HG03135 (cell line): ENCODE measurements around the gene PTMA.
"Not testable (repeated sequence)": the region's sequence is repeated elsewhere in the genome, so short reads cannot be mapped to it uniquely, and the experiment has no call there.

Experiments
- ATAC-seq: cut with Tn5 transposase; IDR thresholded peaks from one replicate; pipeline ENCODE4 v1.9.1; 2021; ENCODE audit warnings: mild to moderate bottlenecking, moderate library complexity; ENCODE audit not compliant: unreplicated experiment

PTMA gene, protein sequence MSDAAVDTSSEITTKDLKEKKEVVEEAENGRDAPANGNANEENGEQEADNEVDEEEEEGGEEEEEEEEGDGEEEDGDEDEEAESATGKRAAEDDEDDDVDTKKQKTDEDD

DNA sequence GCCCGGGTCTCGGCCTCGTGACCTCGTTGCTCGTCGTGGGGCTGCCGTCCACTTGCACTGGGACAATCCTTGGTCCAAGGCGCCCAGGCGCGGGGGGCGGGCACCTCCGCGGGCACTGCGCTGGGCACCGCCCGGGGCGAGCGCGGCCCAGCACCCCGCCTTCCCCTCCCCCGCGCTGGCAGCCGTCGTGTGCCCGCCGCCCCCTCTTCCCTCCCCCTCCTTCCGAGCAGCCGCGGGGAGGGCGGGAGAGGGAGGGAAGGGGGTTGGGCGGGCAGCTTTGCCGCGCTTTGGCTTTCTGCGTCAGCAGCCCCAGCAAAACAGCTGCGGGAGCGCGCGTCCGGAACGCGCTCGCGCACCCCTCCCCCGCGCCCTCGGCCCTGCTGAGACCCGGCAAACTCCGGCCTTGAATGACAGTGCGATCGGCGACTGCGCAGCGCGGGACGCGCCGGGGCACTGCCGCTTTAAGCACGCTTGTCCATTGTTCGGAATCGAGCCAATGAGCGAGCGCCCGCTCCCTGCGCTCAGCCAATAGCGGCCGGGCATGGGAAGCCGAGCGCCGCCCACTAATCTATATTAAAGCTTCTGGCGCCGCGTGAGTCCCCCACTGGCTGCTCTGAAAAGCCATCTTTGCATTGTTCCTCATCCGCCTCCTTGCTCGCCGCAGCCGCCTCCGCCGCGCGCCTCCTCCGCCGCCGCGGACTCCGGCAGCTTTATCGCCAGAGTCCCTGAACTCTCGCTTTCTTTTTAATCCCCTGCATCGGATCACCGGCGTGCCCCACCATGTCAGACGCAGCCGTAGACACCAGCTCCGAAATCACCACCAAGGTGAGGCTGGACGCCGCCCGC, at the start of gene PTMA:
PTMA (plus strand) TSS at position 599 of the 846 bp plus-strand sequence; CDS start at position 781, 182 bp downstream.
- ATAC-seq = peak; percentile 54

DNA sequence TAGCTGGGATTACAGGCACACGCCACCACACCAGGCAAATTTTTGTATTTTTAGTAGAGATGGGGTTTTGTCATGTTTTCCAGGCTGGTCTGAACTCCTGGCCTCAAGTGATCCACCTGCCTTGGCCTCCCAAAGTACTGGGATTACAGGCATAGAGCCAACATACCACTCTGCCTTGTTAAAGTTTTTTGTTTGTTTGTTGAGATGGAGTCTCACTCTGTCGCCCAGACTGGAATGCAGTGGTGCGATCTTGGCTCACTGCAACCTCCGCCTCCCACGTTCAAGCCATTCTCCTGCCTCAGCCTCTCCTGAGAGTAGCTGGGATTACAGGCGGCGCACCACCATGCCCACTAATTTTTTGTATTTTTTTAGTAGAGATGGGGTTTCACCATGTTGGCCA, 48.3 kb upstream of the PTMA start:
- not testable (repeated sequence) for ATAC-seq

DNA sequence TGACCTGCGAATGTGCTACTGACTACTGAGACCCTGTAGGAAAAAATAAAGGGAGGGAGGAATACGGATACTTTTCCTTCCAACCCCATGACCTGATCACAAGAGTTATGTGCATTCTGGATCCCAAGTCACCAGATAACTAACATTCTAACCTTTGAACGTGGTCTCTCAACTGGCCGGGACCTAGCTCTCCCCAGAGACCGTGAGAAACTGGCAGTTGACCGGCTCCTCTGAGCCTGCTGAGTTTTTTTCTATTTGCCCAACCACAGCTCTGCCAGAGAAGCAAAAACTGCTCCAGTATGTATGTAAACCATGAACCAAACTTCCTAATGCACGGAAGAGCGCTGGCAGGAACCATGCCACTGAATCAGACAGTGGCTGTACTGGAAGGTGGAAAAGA, 47.5 kb upstream of the PTMA start:
- ATAC-seq = no peak

DNA sequence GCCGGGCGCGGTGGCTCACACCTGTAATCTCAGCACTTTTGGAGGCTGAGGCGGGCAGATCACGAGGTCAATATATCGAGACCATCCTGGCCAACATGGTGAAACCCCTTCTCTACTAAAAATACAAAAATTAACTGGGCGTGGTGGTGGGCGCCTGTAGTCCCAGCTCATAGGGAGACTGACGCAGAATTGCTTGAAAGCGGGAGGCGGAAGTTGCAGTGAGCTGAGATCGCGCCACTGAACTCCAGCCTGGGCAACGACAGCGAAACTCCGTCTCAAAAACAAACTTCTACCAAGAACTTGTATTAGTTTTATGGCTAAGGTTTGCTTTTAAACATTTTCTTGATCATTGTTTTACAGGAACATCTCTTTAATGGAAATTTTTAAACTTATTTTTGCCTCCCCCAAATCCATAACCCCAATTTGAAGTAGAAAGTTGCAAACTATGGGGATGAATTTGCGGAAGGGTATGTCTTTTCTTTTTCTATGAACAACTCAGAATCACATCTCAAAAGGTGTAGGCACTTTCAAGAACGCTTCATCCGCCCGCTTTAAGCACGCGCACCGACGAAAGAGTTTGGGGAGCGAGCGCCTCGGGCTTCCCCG, 46.8 kb upstream of the PTMA start:
- ATAC-seq = no peak

DNA sequence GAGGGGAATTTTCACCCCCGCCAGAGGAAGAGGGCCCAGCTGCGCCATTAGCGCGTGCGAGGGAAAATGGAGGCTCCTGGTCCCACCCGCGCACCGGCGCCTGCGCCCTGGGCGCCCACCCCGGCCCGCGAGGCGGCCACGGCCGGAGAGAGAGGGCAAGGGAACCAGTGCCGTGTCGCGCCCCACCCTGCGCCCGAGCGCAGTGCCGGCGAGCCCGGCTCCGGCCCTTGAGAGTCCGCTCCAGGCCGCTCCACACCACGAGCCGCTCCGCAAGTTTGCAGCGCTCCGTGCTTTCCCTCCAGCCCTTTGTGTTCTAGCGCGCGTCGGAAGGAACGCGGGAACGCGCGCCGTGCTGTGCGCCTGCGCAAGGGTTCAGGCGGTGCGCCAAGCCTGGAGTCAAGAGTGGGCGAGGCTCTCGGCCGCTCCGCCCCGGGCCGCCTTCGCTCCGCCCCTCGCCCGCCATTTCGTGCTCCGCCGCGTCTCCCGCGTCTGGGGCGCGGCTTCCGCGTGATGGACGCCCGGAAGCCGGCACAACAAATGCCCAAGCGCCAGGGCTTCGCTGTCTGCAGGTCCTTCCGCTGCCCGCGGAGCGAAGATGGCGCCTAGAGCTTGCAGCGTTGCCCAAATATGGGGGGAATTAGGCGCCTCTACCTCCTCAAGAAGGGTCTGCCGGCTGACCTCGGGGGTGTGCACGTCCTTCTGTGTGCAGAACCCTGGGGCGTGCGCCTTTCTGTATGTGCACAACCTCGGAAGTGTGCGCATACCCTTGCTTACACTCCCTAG, 46.1 kb upstream of the PTMA start:
- peak; percentile 68 for ATAC-seq

DNA sequence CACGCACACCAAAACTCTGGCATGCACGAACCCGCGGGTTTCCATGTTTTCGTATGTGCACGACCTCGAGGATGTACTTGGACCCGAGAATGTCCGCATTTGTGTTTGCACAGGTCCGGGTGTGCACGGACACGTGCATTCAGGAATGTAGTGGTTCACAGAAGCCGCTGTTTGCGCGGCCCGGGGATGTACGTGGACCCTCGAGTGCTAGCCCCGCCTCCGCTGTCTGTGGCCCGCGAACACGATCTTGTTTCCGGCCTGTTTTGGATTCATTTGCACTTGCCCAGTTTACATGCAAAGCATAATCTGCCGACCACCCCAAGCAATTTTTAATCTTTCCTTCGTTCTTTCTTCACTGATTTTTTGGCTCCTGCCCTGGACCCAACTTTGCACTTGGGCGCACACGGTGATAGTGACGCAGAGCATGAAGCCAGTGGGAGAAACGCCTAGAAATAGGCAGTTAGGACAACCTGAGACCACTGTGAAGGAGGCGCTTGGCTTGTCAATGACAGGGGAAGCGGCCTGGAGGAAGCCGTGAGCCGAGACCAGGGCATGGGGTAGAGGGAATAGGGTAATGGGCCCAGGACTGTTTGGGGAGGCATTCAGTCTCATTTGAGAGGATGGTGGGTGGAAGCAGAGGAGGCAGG, 45.4 kb upstream of the PTMA start:
- ATAC-seq = no peak

DNA sequence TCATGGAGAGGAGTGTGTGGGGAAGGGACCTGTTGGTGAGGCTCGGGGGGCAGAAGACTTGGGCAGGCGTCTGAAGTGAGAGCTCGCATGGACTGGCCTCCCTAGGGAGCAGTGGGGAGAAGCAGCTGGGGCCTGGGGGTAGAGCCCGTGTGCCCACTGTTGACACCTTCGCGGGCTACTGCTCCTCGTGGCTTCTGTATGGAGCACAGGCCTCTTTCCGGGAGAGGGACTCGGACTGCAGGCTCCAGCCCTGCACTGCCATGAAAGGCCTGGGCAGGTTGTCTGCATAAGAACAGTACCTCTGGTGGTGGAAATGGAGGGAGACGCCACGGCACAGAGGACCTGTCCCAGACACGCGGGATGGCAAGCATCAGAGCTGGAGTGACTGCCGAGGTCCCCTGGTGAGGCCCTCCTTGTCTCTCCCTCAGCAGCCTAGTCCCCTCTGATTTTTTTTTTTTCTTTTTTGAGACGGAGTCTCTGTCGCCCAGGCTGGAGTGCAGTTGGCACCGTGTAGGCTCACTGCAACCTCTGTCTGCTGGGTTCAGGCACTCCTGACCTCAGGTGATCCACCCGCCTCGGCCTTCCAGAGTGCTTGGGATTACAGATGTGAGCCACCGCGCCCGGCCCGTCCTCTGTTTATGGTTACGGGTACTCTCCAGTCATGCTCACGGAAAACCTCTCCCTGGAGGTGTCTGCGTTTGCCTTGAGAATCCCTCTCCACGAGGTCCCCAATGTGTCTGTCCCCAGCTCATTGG, 44.7 kb upstream of the PTMA start:
- no peak for ATAC-seq

DNA sequence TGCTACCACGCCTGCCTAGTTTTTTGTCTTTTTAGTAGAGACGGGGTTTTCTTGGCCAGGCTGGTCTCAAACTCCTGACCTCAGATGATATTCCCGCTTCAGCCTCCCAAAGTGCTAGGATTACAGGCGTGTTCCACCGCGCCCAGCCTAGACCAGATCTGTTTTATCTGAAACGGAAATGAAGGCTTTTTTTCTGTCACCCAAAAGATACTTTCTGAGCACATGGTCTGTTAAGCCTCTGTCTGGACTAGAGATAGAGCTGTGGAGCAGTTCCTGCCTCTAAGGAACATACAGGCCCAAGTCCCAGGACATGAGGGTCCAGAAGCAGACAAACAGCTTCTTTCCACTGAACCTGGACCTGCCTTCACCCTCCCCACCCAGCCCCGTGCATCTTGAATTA, 43.6 kb upstream of the PTMA start:
- no peak for ATAC-seq

DNA sequence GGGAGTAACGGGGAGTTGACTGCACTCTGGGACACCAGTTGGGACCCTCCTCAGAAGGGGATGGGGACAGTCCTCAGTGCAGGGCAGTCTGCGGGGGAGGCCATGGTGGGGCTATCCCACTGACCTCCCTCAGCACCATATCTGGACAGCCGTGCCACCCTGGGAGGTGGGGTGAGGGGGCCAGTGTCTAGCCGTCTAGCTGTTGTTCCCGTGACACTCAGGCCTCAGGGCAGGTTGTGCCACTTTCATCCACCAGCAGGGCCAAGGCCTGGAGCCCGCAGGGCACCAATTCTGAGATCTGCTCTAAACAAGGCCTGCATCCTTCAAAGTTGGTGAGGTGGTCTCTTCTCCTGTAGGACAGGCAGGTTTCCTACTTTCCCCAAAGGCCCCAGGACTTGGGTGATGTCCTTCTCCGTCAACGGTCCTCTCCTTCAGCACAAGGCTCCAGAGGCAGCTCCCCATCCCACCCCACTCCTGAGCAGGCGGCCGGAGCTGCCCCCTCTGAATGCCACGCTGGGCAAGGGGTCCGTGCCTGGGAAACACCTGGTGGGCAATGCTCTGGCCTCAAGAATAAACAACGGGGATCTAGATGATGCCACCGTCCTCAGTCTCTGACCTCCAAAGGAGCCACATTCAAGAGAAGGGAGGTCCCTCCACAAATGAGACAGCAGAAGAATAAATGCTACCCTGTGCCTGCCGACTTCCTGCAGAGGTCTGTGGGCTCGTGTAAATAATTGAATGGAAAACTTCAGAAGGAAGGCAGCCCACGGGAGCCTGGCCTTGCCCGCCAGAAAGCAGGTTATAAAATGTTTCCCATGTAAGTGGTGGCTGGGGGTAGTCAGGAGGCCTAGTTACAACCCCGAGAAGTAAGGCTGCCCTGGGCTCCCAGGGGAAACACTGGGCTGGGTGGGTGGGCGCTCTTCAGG, 42.8 kb upstream of the PTMA start:
- ATAC-seq = no peak

DNA sequence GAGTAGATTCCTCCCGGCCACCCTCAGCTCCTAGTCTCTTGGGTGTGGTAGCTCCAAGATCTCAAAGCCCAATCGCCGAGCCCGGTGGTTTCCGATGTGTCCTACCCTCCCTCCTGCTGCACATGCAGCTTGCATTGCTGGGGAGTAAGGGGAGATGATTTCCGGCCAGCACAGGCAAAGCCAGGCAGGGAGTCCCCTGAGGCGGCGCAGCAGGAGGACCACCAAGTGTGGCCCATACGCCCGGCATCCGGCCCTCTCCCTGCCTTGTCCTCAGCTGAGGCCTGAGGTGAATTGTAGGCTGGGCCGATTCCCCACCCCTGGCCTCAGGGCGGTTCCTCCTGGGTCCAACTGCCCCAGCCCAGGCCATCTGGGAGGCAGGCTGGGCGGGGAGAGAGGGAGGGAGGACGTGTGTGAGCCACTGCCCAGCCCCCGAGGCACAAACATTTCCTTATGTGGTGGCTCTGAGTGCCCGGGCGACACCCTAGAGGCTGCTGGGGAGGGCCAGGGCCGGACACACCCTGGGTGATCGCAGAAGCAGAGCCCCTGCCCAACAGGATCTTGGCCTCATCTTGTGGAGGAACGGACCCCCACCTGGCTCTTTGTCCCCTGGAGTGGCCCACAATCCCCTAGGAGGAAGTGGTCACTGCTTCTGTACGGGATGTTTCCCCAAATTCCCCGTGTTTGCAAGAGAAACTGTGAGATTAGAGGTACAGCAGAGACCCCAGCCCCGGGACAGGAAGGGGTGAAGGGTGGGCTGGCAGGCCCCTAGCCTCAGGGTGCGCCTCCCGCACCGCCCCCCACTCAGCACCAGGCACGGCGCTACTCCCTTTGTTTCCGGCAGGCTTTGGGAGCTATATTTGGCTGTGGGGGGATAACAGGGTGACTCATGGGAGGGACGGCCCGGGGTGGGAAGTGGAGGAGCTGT, 41.9 kb upstream of the PTMA start:
- peak; percentile 38 for ATAC-seq

DNA sequence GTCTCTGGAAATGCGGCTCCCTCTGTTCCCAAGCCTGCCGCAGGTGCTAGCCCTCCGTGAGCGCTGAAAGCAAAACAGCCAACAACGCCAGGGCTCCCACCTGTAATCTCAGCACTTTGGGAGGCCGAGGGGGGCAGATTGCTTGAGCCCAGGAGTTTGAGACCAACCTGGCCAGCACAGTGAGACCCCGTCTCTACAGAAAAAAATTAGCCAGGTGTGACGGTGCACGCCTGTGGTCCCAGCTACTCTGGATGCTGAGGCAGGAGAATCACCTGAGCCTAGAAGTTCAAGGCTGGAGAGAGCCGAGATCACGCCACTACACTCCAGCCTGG, 41.3 kb upstream of the PTMA start:
- ATAC-seq = no peak

DNA sequence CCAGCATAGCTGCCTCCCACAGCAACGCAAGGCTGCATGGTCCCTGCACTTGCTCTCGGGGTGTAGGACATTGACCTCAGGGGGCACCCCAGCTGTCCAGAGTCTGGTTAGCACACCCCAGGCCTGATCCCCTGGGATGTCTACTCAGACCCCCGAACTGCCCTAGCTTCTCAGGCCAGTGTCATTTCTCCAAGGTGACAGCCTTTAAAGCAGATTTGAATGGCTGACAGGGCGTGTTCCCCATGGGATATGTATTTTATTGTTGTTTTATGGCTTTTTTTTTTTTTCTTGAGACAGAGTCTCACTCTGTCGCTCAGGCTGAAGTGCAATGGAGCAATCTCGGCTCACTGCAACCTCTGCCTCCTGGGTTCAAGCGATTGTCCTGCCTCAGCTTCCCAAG, 40.8 kb upstream of the PTMA start:
- ATAC-seq = no peak

DNA sequence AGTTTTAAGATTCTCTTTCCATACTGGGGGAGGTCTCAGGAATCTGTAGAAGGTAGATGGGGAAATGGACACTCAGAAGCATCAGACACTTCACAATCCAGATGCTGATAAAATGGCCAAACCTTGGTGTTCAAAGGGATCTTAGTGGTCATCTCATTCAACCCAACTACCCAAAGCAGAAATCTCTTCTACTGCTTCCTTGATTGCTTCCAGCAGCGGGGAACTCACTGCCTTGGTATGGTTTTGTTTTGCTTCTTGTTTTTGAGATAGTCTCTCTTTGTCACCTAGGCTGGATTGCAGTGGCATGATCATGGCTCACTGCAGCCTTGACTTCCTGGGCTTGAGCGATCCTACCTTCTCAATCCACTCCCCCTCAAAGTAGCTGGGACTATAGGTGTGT, 39.3 kb upstream of the PTMA start:
- ATAC-seq = no peak

DNA sequence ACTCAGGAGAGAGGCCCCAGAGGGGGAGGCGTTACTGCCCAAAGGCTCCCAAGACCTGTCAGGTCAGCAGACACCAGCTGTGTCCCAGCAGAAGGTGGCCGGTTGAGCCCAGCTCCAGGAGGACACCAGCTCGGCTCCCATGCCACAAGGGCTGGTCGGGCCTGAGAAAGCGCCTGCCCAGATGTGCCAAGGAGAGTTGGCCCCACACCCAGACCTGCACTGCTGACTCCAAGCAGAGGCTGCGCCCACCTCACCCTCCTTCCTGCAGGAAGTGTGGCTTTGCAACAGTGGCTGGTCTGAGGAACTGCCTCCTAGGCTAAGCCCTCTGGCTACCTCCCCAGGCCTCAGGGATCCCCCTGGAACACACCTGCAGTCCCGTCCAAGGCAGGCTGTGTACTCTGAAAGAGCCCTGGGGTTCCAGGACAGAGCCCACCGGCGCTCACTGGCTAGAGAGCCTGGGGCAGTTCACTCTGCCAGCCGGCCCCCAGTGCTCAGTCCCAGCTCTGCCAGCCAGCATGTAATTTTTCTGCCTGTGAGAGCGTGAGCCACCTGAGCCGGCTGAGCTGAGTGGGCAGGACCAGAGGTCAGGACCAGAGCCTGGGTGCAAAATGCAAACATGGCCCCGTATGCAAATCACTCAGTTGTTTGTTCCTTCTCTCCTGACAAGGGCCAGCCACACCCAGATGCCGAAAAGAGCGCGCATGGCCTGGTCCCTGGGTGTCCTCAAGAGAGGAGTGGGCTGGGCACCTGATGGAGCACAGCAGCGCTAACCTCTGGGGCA, 36.9 kb upstream of the PTMA start:
- ATAC-seq = peak; percentile 31

DNA sequence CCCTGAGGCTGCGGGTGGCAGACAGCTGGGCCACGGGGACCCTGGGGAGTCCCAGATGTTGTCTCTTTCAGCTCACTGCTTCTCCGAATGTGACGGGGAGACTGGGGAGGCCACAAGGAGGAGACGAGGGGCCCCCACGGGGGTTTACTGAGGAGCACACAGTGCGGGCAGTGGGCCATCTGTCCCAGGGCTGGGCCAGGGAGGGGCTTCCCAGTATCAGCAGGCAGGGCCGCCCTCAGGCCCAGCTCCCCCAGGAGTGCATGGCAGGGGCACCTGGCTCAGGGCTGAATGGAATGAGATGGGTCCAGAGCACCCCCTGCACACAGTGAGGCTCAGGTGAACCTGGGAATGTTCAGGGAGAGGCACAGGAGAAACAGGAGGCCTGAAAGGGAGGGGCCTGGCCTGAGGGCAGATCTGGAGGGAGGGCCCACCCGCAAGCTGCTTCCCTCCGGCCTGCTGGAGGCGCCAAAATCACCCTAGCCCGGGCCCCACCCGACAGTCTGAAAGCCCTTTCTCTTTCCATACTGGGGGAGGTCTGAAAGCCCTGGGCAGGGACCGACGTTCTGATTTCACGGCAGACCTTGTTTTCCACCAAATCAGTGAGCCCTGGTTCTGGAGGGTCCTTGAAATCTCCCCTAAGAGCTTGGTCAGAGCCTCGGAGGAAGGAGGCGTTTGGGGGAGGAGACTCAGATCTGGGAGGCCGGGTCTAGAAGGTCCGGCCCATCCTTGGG, 35.5 kb upstream of the PTMA start:
- ATAC-seq = peak; percentile 52

DNA sequence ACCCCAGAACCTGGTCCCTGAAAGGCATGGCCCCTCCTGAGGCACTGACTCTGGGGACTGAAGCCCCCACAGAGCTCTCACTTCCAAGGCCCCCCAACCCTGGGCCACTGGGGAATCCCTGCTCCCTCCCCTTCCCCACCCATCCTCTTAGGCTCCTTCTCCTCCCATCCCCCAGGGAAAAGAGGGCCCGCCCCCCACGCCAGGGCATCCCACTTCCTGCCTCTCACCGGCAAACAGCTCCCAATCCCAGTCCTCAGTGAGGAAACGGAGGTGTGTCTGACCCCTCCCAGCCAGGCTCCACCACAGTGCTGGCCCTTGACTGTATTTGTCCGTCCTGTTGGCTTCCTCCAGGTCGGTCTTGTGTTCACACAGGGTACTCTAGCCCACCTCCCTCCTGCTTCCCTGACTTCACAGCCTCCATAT, 35.0 kb upstream of the PTMA start:
- ATAC-seq = no peak
